WTC11 (cell line): ENCODE data around the gene TBC1D22A. TPM values are rescaled to one million over a fixed set of nuclear protein-coding genes. Genes with fewer than 3 reads are reported as not detected.

Experiments used
- ATAC-seq: fragments of 200-7000 bp; cut with Tn5 transposase; 2 replicates; pipeline ENCODE4 v1.10.0; 2021; ENCODE audit warnings: mild to moderate bottlenecking, moderate library complexity
- CTCF ChIA-PET: fragments of 300-600 bp; sonication (Branson Sonifier 250); formaldehyde crosslinking; loops from one replicate; lab custom pipeline; 2021; ENCODE audit warnings: antibody characterized with exemption; lab: Charles Lee
- POLR2A ChIA-PET: fragments of 350-600 bp; sonication (Branson Sonifier 250); formaldehyde crosslinking; loops from one replicate; lab custom pipeline; 2021; ENCODE audit warnings: antibody characterized with exemption; lab: Charles Lee
- DNase-seq: peaks from one replicate; pipeline ENCODE4 v3.0.0; 2021; ENCODE audit warnings: low spot score
- H3K27ac Mint-ChIP-seq: 2 replicates; pipeline ENCODE4 v1.8.0; 2021; ENCODE audit warnings: mixed read lengths
- H3K27me3 Mint-ChIP-seq: 2 replicates; pipeline ENCODE4 v1.8.0; 2021; ENCODE audit warnings: low read depth, mild to moderate bottlenecking, moderate library complexity, mixed read lengths
- H3K36me3 Mint-ChIP-seq: 2 replicates; pipeline ENCODE4 v1.8.0; 2021; ENCODE audit warnings: mixed read lengths
- H3K4me1 Mint-ChIP-seq: 2 replicates; pipeline ENCODE4 v1.8.0; 2022; ENCODE audit warnings: mixed read lengths
- H3K4me3 Mint-ChIP-seq: 2 replicates; pipeline ENCODE4 v1.8.0; 2021; ENCODE audit warnings: mild to moderate bottlenecking, moderate library complexity, mixed read lengths
- H3K9me3 Mint-ChIP-seq: 2 replicates; pipeline ENCODE4 v1.8.0; 2021; ENCODE audit warnings: mixed read lengths
- CBFB ChIP-seq: sonication (generic); formaldehyde crosslinking; IDR thresholded peaks from 2 replicates; pipeline ENCODE4 v1.8.1; 2022; ENCODE audit warnings: mild to moderate bottlenecking, low read depth, missing genetic modification reagents
- ESRRA ChIP-seq: sonication (generic); formaldehyde crosslinking; IDR thresholded peaks from 2 replicates; pipeline ENCODE4 v1.8.1; 2022; ENCODE audit warnings: mild to moderate bottlenecking, missing genetic modification reagents, borderline replicate concordance
- FOXJ3 ChIP-seq: sonication (generic); formaldehyde crosslinking; IDR thresholded peaks from 2 replicates; pipeline ENCODE4 v1.9.0; 2021; ENCODE audit warnings: missing genetic modification reagents, mild to moderate bottlenecking, borderline replicate concordance
- GABPB1 ChIP-seq: sonication (generic); formaldehyde crosslinking; IDR thresholded peaks from 2 replicates; pipeline ENCODE4 v1.8.1; 2023; ENCODE audit warnings: mild to moderate bottlenecking, missing genetic modification reagents
- GTF2I ChIP-seq: fragments of 250-450 bp; sonication (Bioruptor Pico); conservative IDR thresholded peaks from 2 replicates; pipeline ENCODE4 v1.4.0; 2021; ENCODE audit warnings: mild to moderate bottlenecking
- KAT7 ChIP-seq: sonication (generic); formaldehyde crosslinking; IDR thresholded peaks from 2 replicates; pipeline ENCODE4 v1.8.1; 2023; ENCODE audit warnings: missing genetic modification reagents, mild to moderate bottlenecking, borderline replicate concordance
- MXD4 ChIP-seq: fragments of 250-450 bp; sonication (Bioruptor Pico); IDR thresholded peaks from 2 replicates; pipeline ENCODE4 v1.8.0; 2021; ENCODE audit warnings: mild to moderate bottlenecking, moderate library complexity, borderline replicate concordance
- PRRX2 ChIP-seq: fragments of 250-450 bp; sonication (Bioruptor Pico); IDR thresholded peaks from 2 replicates; pipeline ENCODE4 v1.8.0; 2021; ENCODE audit warnings: mild to moderate bottlenecking
- RELA ChIP-seq: sonication (generic); formaldehyde crosslinking; IDR thresholded peaks from 2 replicates; pipeline ENCODE4 v1.8.1; 2022; ENCODE audit warnings: missing genetic modification reagents, mild to moderate bottlenecking, borderline replicate concordance
- TCF7 ChIP-seq: sonication (generic); formaldehyde crosslinking; IDR thresholded peaks from 2 replicates; pipeline ENCODE4 v1.8.0; 2022; ENCODE audit warnings: mild to moderate bottlenecking, low read depth, missing genetic modification reagents, moderate library complexity
- ZNF219 ChIP-seq: sonication (generic); formaldehyde crosslinking; IDR thresholded peaks from 2 replicates; pipeline ENCODE4 v1.8.0; 2023; ENCODE audit warnings: missing genetic modification reagents, mild to moderate bottlenecking, borderline replicate concordance
- ZNF317 ChIP-seq: sonication (generic); formaldehyde crosslinking; IDR thresholded peaks from 2 replicates; pipeline ENCODE4 v1.8.1; 2023; ENCODE audit warnings: low read depth, mild to moderate bottlenecking, moderate library complexity, missing genetic modification reagents, borderline replicate concordance
- ZNF396 ChIP-seq: fragments of 250-450 bp; sonication (Bioruptor Pico); IDR thresholded peaks from 2 replicates; pipeline ENCODE4 v1.8.0; 2021; ENCODE audit warnings: mild to moderate bottlenecking, moderate library complexity, borderline replicate concordance
- ZNF671 ChIP-seq: fragments of 250-450 bp; sonication (Bioruptor Pico); IDR thresholded peaks from 2 replicates; pipeline ENCODE4 v1.8.0; 2021; ENCODE audit warnings: mild to moderate bottlenecking
- total RNA-seq: library from RNA; stranded (reverse); gene quantifications from 3 replicates; pipeline ENCODE4 v1.2.3, GENCODE V29; 2021
- TF ChIP-seq, protein P1 (sequence below): fragments of 250-450 bp; sonication (Bioruptor Pico); IDR thresholded peaks from 2 replicates; pipeline ENCODE4 v1.8.0; 2021; ENCODE audit warnings: mild to moderate bottlenecking
- TF ChIP-seq, protein P2 (sequence below): fragments of 250-450 bp; sonication (Bioruptor Pico); IDR thresholded peaks from 2 replicates; pipeline ENCODE4 v2.1.2; 2022; ENCODE audit warnings: mild to moderate bottlenecking, moderate library complexity
- TF ChIP-seq, protein P3 (sequence below): sonication (generic); formaldehyde crosslinking; IDR thresholded peaks from 2 replicates; pipeline ENCODE4 v1.8.1; 2022; ENCODE audit warnings: missing genetic modification reagents, borderline replicate concordance
- TF ChIP-seq, protein P4 (sequence below): sonication (generic); formaldehyde crosslinking; IDR thresholded peaks from 2 replicates; pipeline ENCODE4 v1.8.0; 2023; ENCODE audit warnings: missing genetic modification reagents, mild to moderate bottlenecking, borderline replicate concordance
- TF ChIP-seq, protein P5 (sequence below): sonication (generic); formaldehyde crosslinking; IDR thresholded peaks from 2 replicates; pipeline ENCODE4 v1.8.0; 2022; ENCODE audit warnings: missing genetic modification reagents
- TF ChIP-seq, protein P6 (sequence below): sonication (generic); formaldehyde crosslinking; IDR thresholded peaks from 2 replicates; pipeline ENCODE4 v1.8.0; 2022; ENCODE audit warnings: mild to moderate bottlenecking, missing genetic modification reagents

Gene TBC1D22A
- total RNA-seq, 1 experiment from 2014 or later = 18.1 TPM

DNA sequence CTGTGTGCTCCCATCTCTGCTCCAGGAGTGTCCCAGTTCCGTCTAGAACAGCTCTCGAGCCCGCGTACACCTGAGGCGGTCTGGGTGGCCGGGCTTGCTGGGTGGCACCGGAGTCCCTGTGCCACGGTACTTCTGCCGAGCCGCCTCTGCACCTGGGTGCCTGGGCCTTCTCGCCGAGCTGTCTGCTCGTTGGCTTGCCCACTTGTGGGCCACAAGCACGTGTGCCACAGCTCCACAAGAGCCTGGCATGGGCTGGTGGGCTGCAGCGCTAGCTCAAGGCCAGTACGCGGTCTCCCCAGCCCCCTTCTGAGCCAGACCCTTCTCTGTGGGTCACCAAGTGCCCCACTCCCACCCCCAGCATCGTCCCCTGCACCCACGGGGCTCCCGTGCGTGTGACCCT lies 388.0 kb downstream of the TBC1D22A start (continued):
- TF ChIP-seq, protein P1, sequence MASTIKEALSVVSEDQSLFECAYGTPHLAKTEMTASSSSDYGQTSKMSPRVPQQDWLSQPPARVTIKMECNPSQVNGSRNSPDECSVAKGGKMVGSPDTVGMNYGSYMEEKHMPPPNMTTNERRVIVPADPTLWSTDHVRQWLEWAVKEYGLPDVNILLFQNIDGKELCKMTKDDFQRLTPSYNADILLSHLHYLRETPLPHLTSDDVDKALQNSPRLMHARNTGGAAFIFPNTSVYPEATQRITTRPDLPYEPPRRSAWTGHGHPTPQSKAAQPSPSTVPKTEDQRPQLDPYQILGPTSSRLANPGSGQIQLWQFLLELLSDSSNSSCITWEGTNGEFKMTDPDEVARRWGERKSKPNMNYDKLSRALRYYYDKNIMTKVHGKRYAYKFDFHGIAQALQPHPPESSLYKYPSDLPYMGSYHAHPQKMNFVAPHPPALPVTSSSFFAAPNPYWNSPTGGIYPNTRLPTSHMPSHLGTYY = no peak
- TF ChIP-seq CBFB (CRISPR knock-in tag) (no peak), RELA (CRISPR knock-in tag) (no peak), PRRX2 (CRISPR knock-in tag) (no peak), ZNF396 (CRISPR knock-in tag) (no peak)
- TF ChIP-seq, protein P2, sequence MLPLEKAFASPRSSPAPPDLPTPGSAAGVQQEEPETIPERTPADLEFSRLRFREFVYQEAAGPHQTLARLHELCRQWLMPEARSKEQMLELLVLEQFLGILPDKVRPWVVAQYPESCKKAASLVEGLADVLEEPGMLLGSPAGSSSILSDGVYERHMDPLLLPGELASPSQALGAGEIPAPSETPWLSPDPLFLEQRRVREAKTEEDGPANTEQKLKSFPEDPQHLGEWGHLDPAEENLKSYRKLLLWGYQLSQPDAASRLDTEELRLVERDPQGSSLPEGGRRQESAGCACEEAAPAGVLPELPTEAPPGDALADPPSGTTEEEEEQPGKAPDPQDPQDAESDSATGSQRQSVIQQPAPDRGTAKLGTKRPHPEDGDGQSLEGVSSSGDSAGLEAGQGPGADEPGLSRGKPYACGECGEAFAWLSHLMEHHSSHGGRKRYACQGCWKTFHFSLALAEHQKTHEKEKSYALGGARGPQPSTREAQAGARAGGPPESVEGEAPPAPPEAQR (CRISPR knock-in tag) = no peak
- TF ChIP-seq, protein P3, sequence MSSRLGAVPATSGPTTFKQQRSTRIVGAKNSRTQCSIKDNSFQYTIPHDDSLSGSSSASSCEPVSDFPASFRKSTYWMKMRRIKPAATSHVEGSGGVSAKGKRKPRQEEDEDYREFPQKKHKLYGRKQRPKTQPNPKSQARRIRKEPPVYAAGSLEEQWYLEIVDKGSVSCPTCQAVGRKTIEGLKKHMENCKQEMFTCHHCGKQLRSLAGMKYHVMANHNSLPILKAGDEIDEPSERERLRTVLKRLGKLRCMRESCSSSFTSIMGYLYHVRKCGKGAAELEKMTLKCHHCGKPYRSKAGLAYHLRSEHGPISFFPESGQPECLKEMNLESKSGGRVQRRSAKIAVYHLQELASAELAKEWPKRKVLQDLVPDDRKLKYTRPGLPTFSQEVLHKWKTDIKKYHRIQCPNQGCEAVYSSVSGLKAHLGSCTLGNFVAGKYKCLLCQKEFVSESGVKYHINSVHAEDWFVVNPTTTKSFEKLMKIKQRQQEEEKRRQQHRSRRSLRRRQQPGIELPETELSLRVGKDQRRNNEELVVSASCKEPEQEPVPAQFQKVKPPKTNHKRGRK (CRISPR knock-in tag) = no peak
- TF ChIP-seq, protein P4, sequence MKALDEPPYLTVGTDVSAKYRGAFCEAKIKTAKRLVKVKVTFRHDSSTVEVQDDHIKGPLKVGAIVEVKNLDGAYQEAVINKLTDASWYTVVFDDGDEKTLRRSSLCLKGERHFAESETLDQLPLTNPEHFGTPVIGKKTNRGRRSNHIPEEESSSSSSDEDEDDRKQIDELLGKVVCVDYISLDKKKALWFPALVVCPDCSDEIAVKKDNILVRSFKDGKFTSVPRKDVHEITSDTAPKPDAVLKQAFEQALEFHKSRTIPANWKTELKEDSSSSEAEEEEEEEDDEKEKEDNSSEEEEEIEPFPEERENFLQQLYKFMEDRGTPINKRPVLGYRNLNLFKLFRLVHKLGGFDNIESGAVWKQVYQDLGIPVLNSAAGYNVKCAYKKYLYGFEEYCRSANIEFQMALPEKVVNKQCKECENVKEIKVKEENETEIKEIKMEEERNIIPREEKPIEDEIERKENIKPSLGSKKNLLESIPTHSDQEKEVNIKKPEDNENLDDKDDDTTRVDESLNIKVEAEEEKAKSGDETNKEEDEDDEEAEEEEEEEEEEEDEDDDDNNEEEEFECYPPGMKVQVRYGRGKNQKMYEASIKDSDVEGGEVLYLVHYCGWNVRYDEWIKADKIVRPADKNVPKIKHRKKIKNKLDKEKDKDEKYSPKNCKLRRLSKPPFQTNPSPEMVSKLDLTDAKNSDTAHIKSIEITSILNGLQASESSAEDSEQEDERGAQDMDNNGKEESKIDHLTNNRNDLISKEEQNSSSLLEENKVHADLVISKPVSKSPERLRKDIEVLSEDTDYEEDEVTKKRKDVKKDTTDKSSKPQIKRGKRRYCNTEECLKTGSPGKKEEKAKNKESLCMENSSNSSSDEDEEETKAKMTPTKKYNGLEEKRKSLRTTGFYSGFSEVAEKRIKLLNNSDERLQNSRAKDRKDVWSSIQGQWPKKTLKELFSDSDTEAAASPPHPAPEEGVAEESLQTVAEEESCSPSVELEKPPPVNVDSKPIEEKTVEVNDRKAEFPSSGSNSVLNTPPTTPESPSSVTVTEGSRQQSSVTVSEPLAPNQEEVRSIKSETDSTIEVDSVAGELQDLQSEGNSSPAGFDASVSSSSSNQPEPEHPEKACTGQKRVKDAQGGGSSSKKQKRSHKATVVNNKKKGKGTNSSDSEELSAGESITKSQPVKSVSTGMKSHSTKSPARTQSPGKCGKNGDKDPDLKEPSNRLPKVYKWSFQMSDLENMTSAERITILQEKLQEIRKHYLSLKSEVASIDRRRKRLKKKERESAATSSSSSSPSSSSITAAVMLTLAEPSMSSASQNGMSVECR (CRISPR knock-in tag) = no peak

DNA sequence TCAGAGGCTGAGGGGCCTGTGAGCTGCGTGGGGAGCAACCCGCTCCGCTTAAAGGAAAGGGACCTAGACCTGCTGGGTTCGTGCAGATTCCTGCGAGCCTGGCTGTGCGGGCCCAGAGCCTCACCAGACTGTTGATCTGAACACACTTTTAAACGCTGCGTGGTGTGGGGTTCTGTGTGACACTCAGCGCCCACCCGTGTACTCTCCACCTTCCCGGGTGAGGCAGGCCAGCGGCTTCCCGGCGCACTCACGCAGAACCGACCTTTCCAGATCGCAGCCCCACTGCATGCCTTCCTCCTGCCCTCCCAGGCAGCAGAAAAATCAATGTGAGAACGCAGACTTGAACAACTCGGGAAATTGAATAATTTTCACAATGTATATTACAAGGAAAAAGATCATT lies 388.6 kb downstream of the TBC1D22A start:
- Mint-ChIP-seq H3K27ac (no peak overlapping the region; the same call in 1 of the 2 replicates), H3K36me3 (no peaks in the 10 kb centered on the region), H3K9me3 (no peaks in the 10 kb centered on the region), H3K4me3 (no peak overlapping the region), H3K4me1 (no peaks in the 10 kb centered on the region), H3K27me3 (no peaks in the 10 kb centered on the region; the same call in 1 of the 2 replicates)
- CTCF ChIA-PET = no interaction called here
- ATAC-seq (no peak), DNase-seq (no peak)
- POLR2A ChIA-PET = no interaction called here
- TF ChIP-seq GTF2I (CRISPR knock-in tag) (no peak), ZNF317 (CRISPR knock-in tag) (no peak), MXD4 (no peak), ZNF671 (CRISPR knock-in tag) (no peak), FOXJ3 (no peak), TCF7 (CRISPR knock-in tag) (no peak), KAT7 (CRISPR knock-in tag) (no peak), ZNF219 (CRISPR knock-in tag) (no peak), ESRRA (CRISPR knock-in tag) (no peak), GABPB1 (CRISPR knock-in tag) (no peak)
- TF ChIP-seq, protein P5, sequence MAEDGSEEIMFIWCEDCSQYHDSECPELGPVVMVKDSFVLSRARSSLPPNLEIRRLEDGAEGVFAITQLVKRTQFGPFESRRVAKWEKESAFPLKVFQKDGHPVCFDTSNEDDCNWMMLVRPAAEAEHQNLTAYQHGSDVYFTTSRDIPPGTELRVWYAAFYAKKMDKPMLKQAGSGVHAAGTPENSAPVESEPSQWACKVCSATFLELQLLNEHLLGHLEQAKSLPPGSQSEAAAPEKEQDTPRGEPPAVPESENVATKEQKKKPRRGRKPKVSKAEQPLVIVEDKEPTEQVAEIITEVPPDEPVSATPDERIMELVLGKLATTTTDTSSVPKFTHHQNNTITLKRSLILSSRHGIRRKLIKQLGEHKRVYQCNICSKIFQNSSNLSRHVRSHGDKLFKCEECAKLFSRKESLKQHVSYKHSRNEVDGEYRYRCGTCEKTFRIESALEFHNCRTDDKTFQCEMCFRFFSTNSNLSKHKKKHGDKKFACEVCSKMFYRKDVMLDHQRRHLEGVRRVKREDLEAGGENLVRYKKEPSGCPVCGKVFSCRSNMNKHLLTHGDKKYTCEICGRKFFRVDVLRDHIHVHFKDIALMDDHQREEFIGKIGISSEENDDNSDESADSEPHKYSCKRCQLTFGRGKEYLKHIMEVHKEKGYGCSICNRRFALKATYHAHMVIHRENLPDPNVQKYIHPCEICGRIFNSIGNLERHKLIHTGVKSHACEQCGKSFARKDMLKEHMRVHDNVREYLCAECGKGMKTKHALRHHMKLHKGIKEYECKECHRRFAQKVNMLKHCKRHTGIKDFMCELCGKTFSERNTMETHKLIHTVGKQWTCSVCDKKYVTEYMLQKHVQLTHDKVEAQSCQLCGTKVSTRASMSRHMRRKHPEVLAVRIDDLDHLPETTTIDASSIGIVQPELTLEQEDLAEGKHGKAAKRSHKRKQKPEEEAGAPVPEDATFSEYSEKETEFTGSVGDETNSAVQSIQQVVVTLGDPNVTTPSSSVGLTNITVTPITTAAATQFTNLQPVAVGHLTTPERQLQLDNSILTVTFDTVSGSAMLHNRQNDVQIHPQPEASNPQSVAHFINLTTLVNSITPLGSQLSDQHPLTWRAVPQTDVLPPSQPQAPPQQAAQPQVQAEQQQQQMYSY (CRISPR knock-in tag) = no peak
- TF ChIP-seq, protein P6, sequence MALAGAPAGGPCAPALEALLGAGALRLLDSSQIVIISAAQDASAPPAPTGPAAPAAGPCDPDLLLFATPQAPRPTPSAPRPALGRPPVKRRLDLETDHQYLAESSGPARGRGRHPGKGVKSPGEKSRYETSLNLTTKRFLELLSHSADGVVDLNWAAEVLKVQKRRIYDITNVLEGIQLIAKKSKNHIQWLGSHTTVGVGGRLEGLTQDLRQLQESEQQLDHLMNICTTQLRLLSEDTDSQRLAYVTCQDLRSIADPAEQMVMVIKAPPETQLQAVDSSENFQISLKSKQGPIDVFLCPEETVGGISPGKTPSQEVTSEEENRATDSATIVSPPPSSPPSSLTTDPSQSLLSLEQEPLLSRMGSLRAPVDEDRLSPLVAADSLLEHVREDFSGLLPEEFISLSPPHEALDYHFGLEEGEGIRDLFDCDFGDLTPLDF (CRISPR knock-in tag) = no peak
- TF ChIP-seq, protein P1 = no peak
